ENCODE results near the gene SGMS1. TPM values are rescaled to one million over a fixed set of nuclear protein-coding genes. Genes with fewer than 3 reads are reported as not detected.

The SGMS1 gene
- total RNA-seq, 4 donors from 2014 or later = 107 to 234 (median 134) TPM

- WGBS, 2 donors = 87 to 98% methylated on average over 4 of the region's 4 CpGs
- Histone ChIP-seq H3K27me3 (no peaks in the 10 kb centered on the region), H3K4me1 (peaks cover 0 to 15% (median 0%) of the 10 kb centered on the region in 4 donors), H3K4me3 (no peak overlapping the region), H3K9me3 (no peaks in the 10 kb centered on the region), H3K36me3 (peaks cover 0 to 18% (median 0%) of the 10 kb centered on the region in 3 donors), H3K27ac (no peak overlapping the region)
- TF ChIP-seq CTCF (IDR thresholded peaks at IDR 0.05) = no peak
- TF ChIP-seq POLR2A (IDR thresholded peaks at IDR 0.05) = no peak
- no peak for TF ChIP-seq EP300 (IDR thresholded peaks at IDR 0.05)
- DNase-seq (ENCODE audit: low spot score in 2 of 2) = no peak
These were observed 146.2 kb downstream of the SGMS1 start for GRCh38 chr10:50477287-50478203.

- Histone ChIP-seq H3K4me1 (peaks cover 0 to 38% (median 17%) of the 10 kb centered on the region in 4 donors), H3K9me3 (no peaks in the 10 kb centered on the region), H3K36me3 (peaks cover 0 to 15% (median 0%) of the 10 kb centered on the region in 3 donors), H3K4me3 (no peak overlapping the region), H3K27ac (no peak overlapping the region), H3K27me3 (no peaks in the 10 kb centered on the region)
- no peak for TF ChIP-seq CTCF (IDR thresholded peaks at IDR 0.05)
- DNase-seq (ENCODE audit: low spot score in 2 of 2) = no peak
- WGBS, 2 donors = 98 to 100% methylated on average over 2 of the region's 2 CpGs
These were observed 150.0 kb downstream of the SGMS1 start for GRCh38 chr10:50473756-50474155.

- peaks cover 0 to 15% (median 0%) of the 10 kb centered on the region in 3 donors for H3K36me3 ChIP-seq
- TF ChIP-seq CTCF (IDR thresholded peaks at IDR 0.05) (no peak), EP300 (IDR thresholded peaks at IDR 0.05) (no peak), POLR2A (IDR thresholded peaks at IDR 0.05) (no peak)
- no peaks in the 10 kb centered on the region for H3K9me3 ChIP-seq
- no peak overlapping the region for H3K27ac ChIP-seq
- no peak overlapping the region for H3K4me3 ChIP-seq
- peaks cover 0 to 40% (median 18%) of the 10 kb centered on the region in 4 donors for H3K4me1 ChIP-seq
- DNase-seq (ENCODE audit: low spot score in 2 of 2) = no peak
- no peaks in the 10 kb centered on the region for H3K27me3 ChIP-seq
These were observed 150.8 kb downstream of the SGMS1 start for GRCh38 chr10:50472914-50473313.

- no peak overlapping the region for H3K27ac ChIP-seq
- WGBS, 2 donors = 64 to 94% methylated on average over 3 of the region's 3 CpGs
- no peaks in the 10 kb centered on the region for H3K9me3 ChIP-seq
- H3K4me3 ChIP-seq = no peak overlapping the region
- H3K27me3 ChIP-seq = no peaks in the 10 kb centered on the region
- TF ChIP-seq CTCF (IDR thresholded peaks at IDR 0.05) (no peak), POLR2A (IDR thresholded peaks at IDR 0.05) (no peak), EP300 (IDR thresholded peaks at IDR 0.05) (no peak)
- H3K4me1 ChIP-seq = peaks cover 0 to 40% (median 22%) of the 10 kb centered on the region in 4 donors
- H3K36me3 ChIP-seq = peaks cover 0 to 3% (median 0%) of the 10 kb centered on the region in 3 donors
- DNase-seq (ENCODE audit: low spot score in 2 of 2) = no peak
These were observed 152.2 kb downstream of the SGMS1 start for GRCh38 chr10:50471583-50471975.

GRCh38 chr10:50470798-50471582 lies 152.8 kb downstream of the SGMS1 start:
- 73 to 74% methylated on average over 6 of the region's 6 CpGs for WGBS, 2 donors
- H3K9me3 ChIP-seq = no peaks in the 10 kb centered on the region
- no peak for DNase-seq (ENCODE audit: low spot score in 2 of 2)
- TF ChIP-seq EP300 (IDR thresholded peaks at IDR 0.05) = no peak
- TF ChIP-seq CTCF (IDR thresholded peaks at IDR 0.05) = no peak
- no peak for TF ChIP-seq POLR2A (IDR thresholded peaks at IDR 0.05)
- peaks cover 0 to 40% (median 22%) of the 10 kb centered on the region in 4 donors for H3K4me1 ChIP-seq
- H3K36me3 ChIP-seq = no peaks in the 10 kb centered on the region
- no peaks in the 10 kb centered on the region for H3K27me3 ChIP-seq
- H3K27ac ChIP-seq = peak overlapping the region in 1 of 4 donors; percentile 21
- H3K4me3 ChIP-seq = no peak overlapping the region
